GM18508 (cell line): ENCODE data around the gene STAT3.
"Not testable (repeated sequence)": the region's sequence is repeated elsewhere in the genome, so short reads cannot be mapped to it uniquely, and the experiment has no call there.

ENCODE experiments used
- ATAC-seq: cut with Tn5 transposase; IDR thresholded peaks from one replicate; pipeline ENCODE4 v1.9.1; 2021; ENCODE audit warnings: moderate number of reproducible peaks; ENCODE audit not compliant: insufficient read depth, unreplicated experiment

Gene STAT3

GRCh38 chr17:42387661-42388380 is 421 bp downstream of the STAT3 start:
- no peak for ATAC-seq

- ATAC-seq, result no peak
These were observed 1.2 kb downstream of the STAT3 start for GRCh38 chr17:42386777-42387657.

GRCh38 chr17:42381898-42382297 is 6.3 kb downstream of the STAT3 start:
- no peak for ATAC-seq

- no peak for ATAC-seq
These were observed 7.3 kb downstream of the STAT3 start for GRCh38 chr17:42380935-42381334.

- no peak for ATAC-seq
These were observed 9.2 kb downstream of the STAT3 start for GRCh38 chr17:42378959-42379594.

- ATAC-seq, result no peak
These were observed 9.8 kb downstream of the STAT3 start for GRCh38 chr17:42378359-42378958.

- no peak for ATAC-seq
These were observed 14.3 kb downstream of the STAT3 start for GRCh38 chr17:42373896-42374295.

- ATAC-seq, result no peak
These were observed 16.1 kb downstream of the STAT3 start for GRCh38 chr17:42372142-42372541.

GRCh38 chr17:42368797-42369561 is 19.3 kb downstream of the STAT3 start:
- ATAC-seq, result not testable (repeated sequence)

- not testable (repeated sequence) for ATAC-seq
These were observed 19.9 kb downstream of the STAT3 start for GRCh38 chr17:42368310-42368709.

GRCh38 chr17:42366176-42367023 is 21.8 kb downstream of the STAT3 start:
- not testable (repeated sequence) for ATAC-seq

GRCh38 chr17:42365136-42365535 is 23.1 kb downstream of the STAT3 start:
- ATAC-seq, result no peak

- ATAC-seq, result no peak
These were observed 24.3 kb downstream of the STAT3 start for GRCh38 chr17:42363767-42364585.

- ATAC-seq, result no peak
These were observed 25.0 kb downstream of the STAT3 start for GRCh38 chr17:42363231-42363630.

GRCh38 chr17:42362245-42362961 is 25.8 kb downstream of the STAT3 start:
- no peak for ATAC-seq

GRCh38 chr17:42361781-42362186 is 26.5 kb downstream of the STAT3 start:
- no peak for ATAC-seq

GRCh38 chr17:42360388-42360787 is 27.9 kb downstream of the STAT3 start:
- not testable (repeated sequence) for ATAC-seq

GRCh38 chr17:42359133-42359532 is 29.1 kb downstream of the STAT3 start:
- no peak for ATAC-seq
